K562 (cell line): ENCODE data around the gene TNK2. TPM values are rescaled to one million over a fixed set of nuclear protein-coding genes. Genes with fewer than 3 reads are reported as not detected.
A peak's percentile ranks its signal among the peaks of the same experiment; 100 is the strongest.

ENCODE experiments used
- CC2D1A ChIP-seq: fragments of 450-650 bp; IDR thresholded peaks from 2 replicates; pipeline ENCODE4 v1.6.1; 2017; ENCODE audit warnings: mild to moderate bottlenecking
- CTCF ChIP-seq, 3 experiments: IDR thresholded peaks in 2 of 3; conservative IDR thresholded peaks in 1 of 3; 2 replicates each; pipeline ENCODE4 v1.5.1; 2011 to 2012; ENCODE audit warnings: low read length in 3 of 3, mild to moderate bottlenecking in 3 of 3, control low read depth in 2 of 3, improper control_type of control experiment in 1 of 3, inconsistent platforms in 1 of 3, low read depth in 1 of 3, mixed read lengths in 1 of 3, moderate library complexity in 1 of 3; ENCODE audit not compliant: insufficient read depth in 2 of 3
- DEAF1 ChIP-seq: fragments of 450-650 bp; formaldehyde crosslinking; IDR thresholded peaks from 2 replicates; pipeline ENCODE4 v1.4.0; 2020; ENCODE audit warnings: mild to moderate bottlenecking, moderate library complexity
- GTF2A2 ChIP-seq: IDR thresholded peaks from 2 replicates; pipeline ENCODE4 v1.6.1; 2016; ENCODE audit warnings: mild to moderate bottlenecking, missing genetic modification characterization, missing compliant biosample characterization
- HNRNPH1 ChIP-seq: fragments of 200-400 bp; formaldehyde crosslinking; optimal IDR thresholded peaks from 2 replicates; pipeline ENCODE3; 2017; ENCODE audit warnings: low read depth, mild to moderate bottlenecking, low read length, moderate library complexity
- MECOM ChIP-seq: fragments of 250-450 bp; sonication (Bioruptor Pico); IDR thresholded peaks from 2 replicates; pipeline ENCODE4 v1.8.0; 2022; ENCODE audit warnings: inconsistent platforms
- NFE2 ChIP-seq: IDR thresholded peaks from 2 replicates; pipeline ENCODE4 v1.6.1; 2014; ENCODE audit warnings: antibody characterized with exemption, low read depth
- POLR2B ChIP-seq: fragments of 450-650 bp; IDR thresholded peaks from 2 replicates; pipeline ENCODE4 v1.6.1; 2018; ENCODE audit warnings: low read depth; ENCODE audit not compliant: partially characterized antibody
- RCOR1 ChIP-seq, 2 experiments: IDR thresholded peaks; 2 replicates each; pipeline ENCODE4 v1.6.1; 2012; ENCODE audit warnings: low read depth in 2 of 2, low read length in 2 of 2, borderline replicate concordance in 1 of 2, improper control_type of control experiment in 1 of 2
- SMAD4 ChIP-seq: fragments of 250-450 bp; sonication (Bioruptor Pico); conservative IDR thresholded peaks from 2 replicates; pipeline ENCODE4 v1.8.0; 2021; ENCODE audit warnings: inconsistent platforms, mild to moderate bottlenecking, moderate library complexity
- STAT5B ChIP-seq: fragments of 250-450 bp; sonication (Bioruptor Pico); IDR thresholded peaks from 2 replicates; pipeline ENCODE4 v1.8.0; 2021; ENCODE audit warnings: mild to moderate bottlenecking, inconsistent platforms
- UBTF ChIP-seq, 2 experiments: IDR thresholded peaks; 2 replicates each; pipeline ENCODE4 v1.6.1; 2012; ENCODE audit warnings: improper control_type of control experiment in 2 of 2, low read depth in 2 of 2, low read length in 2 of 2, borderline replicate concordance in 1 of 2
- ZEB2 ChIP-seq: fragments of 450-650 bp; IDR thresholded peaks from 2 replicates; pipeline ENCODE4 v1.6.1; 2016
- ZFP36 ChIP-seq: fragments of 150-350 bp; IDR thresholded peaks from 2 replicates; pipeline ENCODE4 v1.6.1; 2018; ENCODE audit warnings: low read length, low read depth; ENCODE audit not compliant: partially characterized antibody
- ZNF263 ChIP-seq: sonication (generic); formaldehyde crosslinking; IDR thresholded peaks from 2 replicates; pipeline ENCODE4 v1.8.0; 2022; ENCODE audit warnings: mild to moderate bottlenecking, missing genetic modification reagents, borderline replicate concordance
- ZNF511 ChIP-seq: sonication (generic); formaldehyde crosslinking; IDR thresholded peaks from 2 replicates; pipeline ENCODE4 v1.8.0; 2022; ENCODE audit warnings: mild to moderate bottlenecking, missing genetic modification reagents
- ZNF655 ChIP-seq: fragments of 250-450 bp; sonication (Bioruptor Pico); IDR thresholded peaks from 2 replicates; pipeline ENCODE4 v1.5.0; 2021
- ZNF668 ChIP-seq: fragments of 250-450 bp; sonication (Bioruptor Pico); IDR thresholded peaks from 2 replicates; pipeline ENCODE4 v1.8.0; 2022; ENCODE audit warnings: mild to moderate bottlenecking, inconsistent platforms
- ZNF696 ChIP-seq: fragments of 250-450 bp; sonication (Bioruptor Pico); conservative IDR thresholded peaks from 2 replicates; pipeline ENCODE4 v1.4.0; 2020; ENCODE audit warnings: mild to moderate bottlenecking, moderate library complexity
- polyA plus RNA-seq, 8 experiments: library from polyadenylated mRNA; depleted of rRNA in 4 of 8; stranded (reverse) in 5 of 8; unstranded in 3 of 8; fragments of >200 nt; fragmentation: Nextera tagmentation in 2 of 8; fragmentation: Illumina TruSeq in 1 of 8; extraction: Ambion mirVana in 2 of 8; extraction: Trizol in 1 of 8; gene quantifications; 2 replicates each; pipeline versions ENCODE4 v1.2.1 to v1.2.3, GENCODE V29; 2011 to 2014; ENCODE audit warnings: inconsistent platforms in 1 of 8, missing spikeins in 1 of 8
- total RNA-seq, 7 experiments: library from RNA; depleted of rRNA in 6 of 7; stranded (reverse); fragments of >200 nt in 6 of 7; fragmentation: Illumina TruSeq in 2 of 7; extraction: Trizol in 2 of 7; gene quantifications; 2 replicates each; pipeline versions ENCODE4 v1.2.1 to v1.2.3, GENCODE V29; 2011 to 2021; ENCODE audit warnings: low replicate concordance in 1 of 7

The TNK2 gene
- total and polyA plus RNA-seq, 9 of the 15 experiments (the other 6 are each of a cell fraction or from before 2014, with no cell fraction given): 0.03 to 33.8 (median 6.5) TPM

GRCh38 chr3:195863121-195864061 is 45.0 kb downstream of the TNK2 start (continued):
- peak in 1 of 2 experiments; percentile 87; a peak in 2 of 4 replicates for TF ChIP-seq UBTF (IDR thresholded peaks at IDR 0.05; ENCODE audit: borderline replicate concordance in 1 of 2, low read depth in 2 of 2, low read length in 2 of 2)
- TF ChIP-seq CTCF (IDR thresholded peaks at IDR 0.05 in 2 of 3, conservative IDR thresholded peaks at IDR 0.05 in 1 of 3; ENCODE audit: insufficient read depth in 2 of 3, low read depth in 1 of 3, low read length in 3 of 3): peak; percentile 96 to 98 (median 97)
- peak; percentile 20; the same call in 1 of the 2 replicates for TF ChIP-seq SMAD4
- TF ChIP-seq GTF2A2 (tag): no peak
- no peak for TF ChIP-seq NFE2
- TF ChIP-seq ZNF696 (CRISPR knock-in tag): no peak
- no peak for TF ChIP-seq ZNF655 (CRISPR knock-in tag)
- TF ChIP-seq MECOM (CRISPR knock-in tag): no peak
- TF ChIP-seq ZNF263: peak; percentile 36; the same call in 1 of the 2 replicates
- TF ChIP-seq DEAF1 (CRISPR knock-in tag): peak; percentile 94
- peak; percentile 41 for TF ChIP-seq ZFP36
- TF ChIP-seq ZEB2: no peak
- no peak for TF ChIP-seq ZNF668 (CRISPR knock-in tag)
- TF ChIP-seq CC2D1A: peak; percentile 72
- no peak for TF ChIP-seq POLR2B
- TF ChIP-seq STAT5B (CRISPR knock-in tag): no peak
- TF ChIP-seq RCOR1 (IDR thresholded peaks at IDR 0.05; ENCODE audit: borderline replicate concordance in 1 of 2, low read depth in 2 of 2, low read length in 2 of 2): peak in 1 of 2 experiments; percentile 43; a peak in 1 of 4 replicates
- no peak for TF ChIP-seq ZNF511 (CRISPR knock-in tag)
- no peak for TF ChIP-seq HNRNPH1
